ACC112 (cell line): ENCODE measurements around the gene SPINK5.

Source experiments
- H2AFZ ChIP-seq: fragments of 200-600 bp; sonication (generic); one replicate; pipeline ENCODE4 v1.6.0; 2017; ENCODE audit warnings: antibody characterized with exemption, low read length; ENCODE audit not compliant: unreplicated experiment
- H3K27ac ChIP-seq: fragments of 200-600 bp; sonication (generic); 2 replicates; pipeline ENCODE4 v1.5.1; 2014; ENCODE audit warnings: low read depth, mild to moderate bottlenecking, antibody characterized with exemption, low read length, moderate library complexity
- H3K27me3 ChIP-seq: fragments of 200-600 bp; sonication (generic); 2 replicates; pipeline ENCODE4 v1.6.1; 2014; ENCODE audit warnings: mild to moderate bottlenecking, antibody characterized with exemption, low read length, moderate library complexity, mixed read lengths; ENCODE audit not compliant: insufficient read depth
- H3K36me3 ChIP-seq: fragments of 200-600 bp; sonication (generic); 2 replicates; pipeline ENCODE4 v1.6.1; 2016; ENCODE audit warnings: mild to moderate bottlenecking, antibody characterized with exemption, low read length, moderate library complexity, mixed read lengths; ENCODE audit not compliant: insufficient read depth
- H3K4me1 ChIP-seq: fragments of 200-600 bp; sonication (generic); one replicate; pipeline ENCODE4 v1.6.1; 2016; ENCODE audit warnings: low read length, mixed read lengths; ENCODE audit not compliant: insufficient read depth, unreplicated experiment, control insufficient read depth
- H3K4me3 ChIP-seq: fragments of 200-600 bp; sonication (generic); 2 replicates; pipeline ENCODE4 v1.5.1; 2014; ENCODE audit warnings: mild to moderate bottlenecking, low read depth, low read length
- H3K79me2 ChIP-seq: fragments of 200-600 bp; sonication (generic); one replicate; pipeline ENCODE4 v1.6.0; 2016; ENCODE audit warnings: low read length; ENCODE audit not compliant: control insufficient read depth, unreplicated experiment, insufficient read depth

The SPINK5 gene

GRCh38 chr5:148091991-148092964 is 28.5 kb downstream of the SPINK5 start:
- Histone ChIP-seq H3K27ac (no peak overlapping the region), H3K27me3 (peaks cover 7% of the 10 kb centered on the region; the same call in 1 of the 2 replicates), H3K36me3 (no peaks in the 10 kb centered on the region), H3K4me1 (no peaks in the 10 kb centered on the region), H3K79me2 (no peaks in the 10 kb centered on the region), H2AFZ (no peak overlapping the region), H3K4me3 (no peak overlapping the region)

- Histone ChIP-seq H3K4me3 (no peak overlapping the region), H2AFZ (no peak overlapping the region), H3K36me3 (no peaks in the 10 kb centered on the region), H3K4me1 (no peaks in the 10 kb centered on the region), H3K27ac (no peak overlapping the region), H3K79me2 (no peaks in the 10 kb centered on the region), H3K27me3 (peaks cover 14% of the 10 kb centered on the region; the same call in 1 of the 2 replicates)
Measured at GRCh38 chr5:148094336-148094735, 30.6 kb downstream of the SPINK5 start.

GRCh38 chr5:148104226-148104625 is 40.4 kb downstream of the SPINK5 start:
- Histone ChIP-seq H3K79me2 (no peaks in the 10 kb centered on the region), H3K36me3 (no peaks in the 10 kb centered on the region), H3K27ac (no peak overlapping the region), H3K4me3 (no peak overlapping the region), H2AFZ (no peak overlapping the region), H3K27me3 (peaks cover 11% of the 10 kb centered on the region; the same call in 1 of the 2 replicates), H3K4me1 (no peaks in the 10 kb centered on the region)

DNA sequence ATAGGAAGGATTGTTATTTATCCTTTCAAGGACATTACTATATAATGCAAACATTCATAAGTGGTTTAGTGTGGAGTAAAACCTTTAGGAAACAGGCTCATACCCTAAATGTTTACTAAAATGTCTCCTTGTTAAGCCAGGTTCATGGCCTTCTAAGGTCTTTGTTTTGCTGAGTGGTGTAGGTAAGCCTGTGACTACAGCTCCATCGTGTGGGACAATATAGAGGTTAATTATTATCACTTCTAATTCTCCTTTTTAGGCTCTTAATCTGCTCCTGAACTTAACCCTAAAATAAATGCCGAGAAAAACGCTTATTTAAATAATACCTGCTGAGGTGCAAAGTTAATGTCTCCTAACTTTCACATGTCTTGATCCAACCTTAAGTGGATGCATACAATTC is 43.8 kb downstream of the SPINK5 start:
- Histone ChIP-seq H3K27me3 (peaks cover 9% of the 10 kb centered on the region), H3K4me3 (no peak overlapping the region), H2AFZ (no peak overlapping the region), H3K27ac (no peak overlapping the region), H3K36me3 (no peaks in the 10 kb centered on the region), H3K79me2 (no peaks in the 10 kb centered on the region), H3K4me1 (no peaks in the 10 kb centered on the region)

DNA sequence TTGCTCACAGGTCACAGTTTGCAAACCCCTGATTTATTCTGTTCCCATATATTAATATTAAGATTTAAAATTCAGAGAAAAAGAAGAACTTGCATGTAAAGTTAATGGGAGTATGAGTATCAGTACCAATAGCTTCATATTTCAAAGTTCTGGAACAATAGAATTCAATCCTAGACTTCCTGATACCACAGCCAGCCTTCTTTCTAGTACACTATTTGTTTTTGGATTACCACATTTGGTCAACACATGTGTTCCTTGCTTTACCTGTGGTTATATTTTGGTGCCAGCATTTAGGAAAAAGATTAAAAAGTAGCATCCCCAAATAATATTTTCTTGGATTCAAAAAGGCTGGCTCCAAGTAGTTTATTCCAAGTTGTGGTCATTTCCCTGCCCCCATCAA is 49.5 kb downstream of the SPINK5 start:
- Histone ChIP-seq H3K4me3 (no peak overlapping the region), H3K79me2 (no peaks in the 10 kb centered on the region), H3K36me3 (no peaks in the 10 kb centered on the region), H3K27me3 (peaks cover 23% of the 10 kb centered on the region), H2AFZ (no peak overlapping the region), H3K27ac (no peak overlapping the region), H3K4me1 (no peaks in the 10 kb centered on the region)

GRCh38 chr5:148120317-148120716 is 56.5 kb downstream of the SPINK5 start:
- no peaks in the 10 kb centered on the region for H3K79me2 ChIP-seq
- H3K27ac ChIP-seq, result no peak overlapping the region
- H3K4me3 ChIP-seq, result no peak overlapping the region
- H3K36me3 ChIP-seq, result no peaks in the 10 kb centered on the region
- peaks cover 19% of the 10 kb centered on the region for H3K27me3 ChIP-seq
- no peak overlapping the region for H2AFZ ChIP-seq
- H3K4me1 ChIP-seq, result no peaks in the 10 kb centered on the region

- Histone ChIP-seq H3K27ac (no peak overlapping the region), H3K4me1 (no peaks in the 10 kb centered on the region), H2AFZ (no peak overlapping the region), H3K27me3 (0 out of 2 replicates have a peak, but pooled peaks cover 2% of the 10 kb centered on the region), H3K79me2 (no peaks in the 10 kb centered on the region), H3K4me3 (no peak overlapping the region), H3K36me3 (no peaks in the 10 kb centered on the region)
Measured at GRCh38 chr5:148125641-148126040, 61.9 kb downstream of the SPINK5 start.

GRCh38 chr5:148135091-148136048 is 71.6 kb downstream of the SPINK5 start:
- no peak overlapping the region for H2AFZ ChIP-seq
- H3K4me3 ChIP-seq, result no peak overlapping the region
- H3K27ac ChIP-seq, result no peak overlapping the region
- no peaks in the 10 kb centered on the region for H3K79me2 ChIP-seq
- no peaks in the 10 kb centered on the region for H3K4me1 ChIP-seq
- 0 out of 2 replicates have a peak, but pooled peaks cover 7% of the 10 kb centered on the region for H3K27me3 ChIP-seq
- no peaks in the 10 kb centered on the region for H3K36me3 ChIP-seq

DNA sequence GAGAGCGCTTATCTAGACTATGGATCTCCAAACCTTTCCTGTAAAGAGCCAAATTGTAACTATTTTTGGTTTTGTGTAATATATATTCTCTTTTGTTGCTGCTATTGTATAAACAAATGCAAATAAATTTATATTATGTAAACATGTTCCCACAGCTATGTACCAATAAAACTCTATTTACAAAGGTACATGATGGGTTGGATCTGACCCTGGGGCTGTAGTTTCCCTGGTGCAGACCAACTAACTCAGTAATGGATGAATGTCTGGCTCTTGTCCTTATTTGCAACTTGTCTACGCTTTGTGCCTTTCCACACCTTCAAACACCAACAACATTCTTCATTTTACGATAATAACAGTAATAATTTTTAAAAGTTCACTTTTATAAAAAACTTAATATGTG is 77.1 kb downstream of the SPINK5 start:
- Histone ChIP-seq H3K27me3 (0 out of 2 replicates have a peak, but pooled peaks cover 7% of the 10 kb centered on the region), H3K4me1 (peaks cover 2% of the 10 kb centered on the region), H3K36me3 (no peaks in the 10 kb centered on the region), H3K4me3 (no peak overlapping the region), H3K79me2 (no peaks in the 10 kb centered on the region), H3K27ac (no peak overlapping the region), H2AFZ (no peak overlapping the region)

DNA sequence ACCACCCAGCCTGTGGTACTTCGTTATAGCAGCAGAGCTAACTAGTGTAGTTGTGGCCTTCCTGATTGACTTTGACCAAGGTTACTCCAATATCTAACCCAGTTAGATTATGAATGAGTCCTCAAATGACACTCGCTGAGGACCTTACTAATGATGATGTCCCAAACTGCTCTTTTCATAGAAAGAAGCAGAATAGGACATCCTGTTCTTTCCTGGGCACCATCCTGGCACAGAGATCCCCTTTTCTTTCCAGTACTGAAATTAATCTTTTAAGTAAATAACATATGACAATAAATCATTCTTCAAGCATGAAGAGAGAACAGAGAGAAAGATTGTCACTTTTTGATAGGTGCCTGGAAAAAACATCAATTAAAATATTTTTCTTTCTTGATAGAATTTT is 77.9 kb downstream of the SPINK5 start:
- H3K79me2 ChIP-seq, result no peaks in the 10 kb centered on the region
- no peaks in the 10 kb centered on the region for H3K36me3 ChIP-seq
- H3K4me1 ChIP-seq, result peaks cover 3% of the 10 kb centered on the region
- no peak overlapping the region for H3K27ac ChIP-seq
- H3K4me3 ChIP-seq, result no peak overlapping the region
- H3K27me3 ChIP-seq, result 0 out of 2 replicates have a peak, but pooled peaks cover 7% of the 10 kb centered on the region
- no peak overlapping the region for H2AFZ ChIP-seq
